HEK293 (cell line): ENCODE data around the gene FBLN5.

Experiments used
- CTCF ChIA-PET: fragments of 350-600 bp; formaldehyde crosslinking; extraction: SDS; loops from one replicate; lab custom pipeline; 2021; ENCODE audit warnings: antibody characterized with exemption; lab: Yijun Ruan, JAX
- POLR2A ChIA-PET: fragments of 300-600 bp; formaldehyde crosslinking; extraction: SDS; loops from one replicate; lab custom pipeline; 2020; ENCODE audit warnings: antibody characterized with exemption, inconsistent platforms; lab: Yijun Ruan, JAX
- H3K27ac ChIP-seq: fragments of 200-500 bp; sonication (Bioruptor generic); 2 replicates; pipeline ENCODE4 v1.5.1; 2014; ENCODE audit warnings: low read depth, low read length, control low read depth, inconsistent platforms; ENCODE audit errors: extremely low read depth
- H3K36me3 ChIP-seq, 2 experiments: fragments of 200-500 bp in 1 of 2; sonication (Bioruptor generic) in 1 of 2; 1 replicate in 1 of 2; 2 replicates in 1 of 2; pipeline ENCODE4 v1.5.1; 2014 to 2017; ENCODE audit warnings: inconsistent platforms in 2 of 2, low read length in 2 of 2; ENCODE audit not compliant: control insufficient read depth in 2 of 2, insufficient read depth in 1 of 2
- H3K4me1 ChIP-seq: fragments of 200-500 bp; sonication (Bioruptor generic); 2 replicates; pipeline ENCODE4 v1.5.1; 2014; ENCODE audit warnings: mild to moderate bottlenecking, low read length, inconsistent platforms; ENCODE audit not compliant: control insufficient read depth, insufficient read depth
- H3K4me3 ChIP-seq: 2 replicates; pipeline ENCODE4 v1.5.1; 2011; ENCODE audit warnings: low read depth, mild to moderate bottlenecking, control low read depth, low read length, moderate library complexity
- H3K9me3 ChIP-seq: fragments of 200-500 bp; sonication (Bioruptor generic); 2 replicates; pipeline ENCODE4 v1.5.1; 2014; ENCODE audit warnings: low read depth, low read length, inconsistent platforms; ENCODE audit not compliant: control insufficient read depth, insufficient read depth
- GFI1B ChIP-seq: fragments of 450-650 bp; formaldehyde crosslinking; IDR thresholded peaks from 2 replicates; pipeline ENCODE4 v1.5.1; 2016; ENCODE audit warnings: missing biosample characterization, missing genetic modification characterization
- GLIS1 ChIP-seq: fragments of 450-650 bp; formaldehyde crosslinking; IDR thresholded peaks from 2 replicates; pipeline ENCODE4 v1.5.1; 2016; ENCODE audit warnings: missing biosample characterization, missing genetic modification characterization
- GLIS2 ChIP-seq: fragments of 450-650 bp; formaldehyde crosslinking; IDR thresholded peaks from 2 replicates; pipeline ENCODE4 v1.5.1; 2016; ENCODE audit warnings: missing biosample characterization, missing genetic modification characterization
- PBX3 ChIP-seq: sonication (generic); formaldehyde crosslinking; IDR thresholded peaks from 2 replicates; pipeline ENCODE4 v1.8.1; 2022; ENCODE audit warnings: mild to moderate bottlenecking, moderate library complexity, missing genetic modification reagents
- RBAK ChIP-seq: fragments of 450-650 bp; formaldehyde crosslinking; IDR thresholded peaks from 2 replicates; pipeline ENCODE4 v1.5.1; 2016; ENCODE audit warnings: missing biosample characterization, missing genetic modification characterization
- SP2 ChIP-seq: fragments of 450-650 bp; formaldehyde crosslinking; IDR thresholded peaks from 2 replicates; pipeline ENCODE4 v1.5.1; 2016; ENCODE audit warnings: missing biosample characterization, missing genetic modification characterization
- SP3 ChIP-seq: fragments of 450-650 bp; formaldehyde crosslinking; IDR thresholded peaks from 2 replicates; pipeline ENCODE4 v1.5.1; 2016; ENCODE audit warnings: missing biosample characterization, missing genetic modification characterization
- SP7 ChIP-seq: fragments of 450-650 bp; formaldehyde crosslinking; IDR thresholded peaks from 2 replicates; pipeline ENCODE4 v1.5.1; 2016; ENCODE audit warnings: missing biosample characterization, missing genetic modification characterization
- TCF7L2 ChIP-seq: IDR thresholded peaks from 2 replicates; pipeline ENCODE4 v1.6.1; 2011; ENCODE audit warnings: low read depth, mild to moderate bottlenecking, inconsistent platforms, low read length, moderate library complexity, borderline replicate concordance
- ZBTB20 ChIP-seq: fragments of 450-650 bp; formaldehyde crosslinking; IDR thresholded peaks from 2 replicates; pipeline ENCODE4 v1.5.1; 2016; ENCODE audit warnings: missing biosample characterization, missing genetic modification characterization
- ZFHX2 ChIP-seq: fragments of 450-650 bp; formaldehyde crosslinking; conservative IDR thresholded peaks from 2 replicates; pipeline ENCODE4 v1.5.1; 2016; ENCODE audit warnings: missing biosample characterization, missing genetic modification characterization
- ZNF112 ChIP-seq: fragments of 450-650 bp; formaldehyde crosslinking; IDR thresholded peaks from 2 replicates; pipeline ENCODE4 v1.5.0; 2017; ENCODE audit warnings: missing biosample characterization, missing genetic modification characterization
- ZNF138 ChIP-seq: fragments of 450-650 bp; formaldehyde crosslinking; IDR thresholded peaks from 2 replicates; pipeline ENCODE4 v1.5.1; 2016; ENCODE audit warnings: missing biosample characterization, missing genetic modification characterization, borderline replicate concordance
- ZNF146 ChIP-seq: fragments of 450-650 bp; formaldehyde crosslinking; IDR thresholded peaks from 2 replicates; pipeline ENCODE4 v1.5.1; 2016; ENCODE audit warnings: missing biosample characterization, missing genetic modification characterization
- ZNF174 ChIP-seq: fragments of 450-650 bp; formaldehyde crosslinking; IDR thresholded peaks from 2 replicates; pipeline ENCODE4 v1.5.0; 2017; ENCODE audit warnings: missing biosample characterization, mild to moderate bottlenecking, missing genetic modification characterization
- ZNF221 ChIP-seq: fragments of 450-650 bp; formaldehyde crosslinking; IDR thresholded peaks from 2 replicates; pipeline ENCODE4 v1.5.1; 2017; ENCODE audit warnings: missing biosample characterization, missing genetic modification characterization, borderline replicate concordance
- ZNF223 ChIP-seq: fragments of 450-650 bp; formaldehyde crosslinking; IDR thresholded peaks from 2 replicates; pipeline ENCODE4 v1.5.1; 2016; ENCODE audit warnings: missing biosample characterization, missing genetic modification characterization
- ZNF239 ChIP-seq: fragments of 450-650 bp; formaldehyde crosslinking; IDR thresholded peaks from 2 replicates; pipeline ENCODE4 v1.5.1; 2016; ENCODE audit warnings: missing biosample characterization, missing genetic modification characterization
- ZNF302 ChIP-seq: fragments of 450-650 bp; formaldehyde crosslinking; IDR thresholded peaks from 2 replicates; pipeline ENCODE4 v1.5.1; 2016; ENCODE audit warnings: missing biosample characterization, missing genetic modification characterization, low read depth
- ZNF311 ChIP-seq: fragments of 450-650 bp; formaldehyde crosslinking; IDR thresholded peaks from 2 replicates; pipeline ENCODE4 v1.5.1; 2017; ENCODE audit warnings: missing biosample characterization, missing genetic modification characterization, borderline replicate concordance
- ZNF549 ChIP-seq: fragments of 450-650 bp; IDR thresholded peaks from 2 replicates; pipeline ENCODE4 v1.5.1; 2018; ENCODE audit warnings: missing biosample characterization, missing genetic modification characterization, mild to moderate bottlenecking, inconsistent platforms, moderate library complexity
- ZNF580 ChIP-seq: fragments of 450-650 bp; formaldehyde crosslinking; IDR thresholded peaks from 2 replicates; pipeline ENCODE4 v1.5.1; 2016; ENCODE audit warnings: missing biosample characterization, missing genetic modification characterization
- ZNF585B ChIP-seq: fragments of 450-650 bp; formaldehyde crosslinking; IDR thresholded peaks from 2 replicates; pipeline ENCODE4 v1.5.1; 2016; ENCODE audit warnings: missing biosample characterization, missing genetic modification characterization
- ZNF626 ChIP-seq: fragments of 450-650 bp; sonication (Bioruptor Pico); formaldehyde crosslinking; IDR thresholded peaks from 2 replicates; pipeline ENCODE4 v1.5.1; 2018; ENCODE audit warnings: missing biosample characterization, missing genetic modification characterization, inconsistent platforms
- ZNF701 ChIP-seq: fragments of 450-650 bp; formaldehyde crosslinking; IDR thresholded peaks from 2 replicates; pipeline ENCODE4 v1.5.1; 2016; ENCODE audit warnings: missing biosample characterization, missing genetic modification characterization
- ZNF791 ChIP-seq: fragments of 450-650 bp; formaldehyde crosslinking; IDR thresholded peaks from 2 replicates; pipeline ENCODE4 v1.5.1; 2016; ENCODE audit warnings: missing biosample characterization, missing genetic modification characterization
- ZNF830 ChIP-seq: fragments of 450-650 bp; IDR thresholded peaks from 2 replicates; pipeline ENCODE4 v1.5.0; 2018; ENCODE audit warnings: missing biosample characterization, missing genetic modification characterization, low read depth, mild to moderate bottlenecking, moderate library complexity
- ZXDB ChIP-seq: fragments of 450-650 bp; formaldehyde crosslinking; IDR thresholded peaks from 2 replicates; pipeline ENCODE4 v1.5.1; 2016; ENCODE audit warnings: missing biosample characterization, missing genetic modification characterization
- TF ChIP-seq, protein P1 (sequence below): fragments of 450-650 bp; formaldehyde crosslinking; optimal IDR thresholded peaks from 2 replicates; pipeline ENCODE3; 2016; ENCODE audit warnings: missing biosample characterization, mild to moderate bottlenecking, missing genetic modification characterization
- TF ChIP-seq, protein P2 (sequence below): fragments of 450-650 bp; formaldehyde crosslinking; IDR thresholded peaks from 2 replicates; pipeline ENCODE4 v1.5.1; 2016; ENCODE audit warnings: missing biosample characterization, missing genetic modification characterization

The FBLN5 gene

GRCh38 chr14:91883753-91884152 is 63.7 kb downstream of the FBLN5 start:
- no peak for TF ChIP-seq ZBTB20
- TF ChIP-seq ZNF112 (tag by site-specific recombination), result no peak
- TF ChIP-seq GLIS1, result no peak
- no peak for TF ChIP-seq ZNF701
- no peak for TF ChIP-seq GLIS2 (tag by site-specific recombination)
- TF ChIP-seq, protein P1, sequence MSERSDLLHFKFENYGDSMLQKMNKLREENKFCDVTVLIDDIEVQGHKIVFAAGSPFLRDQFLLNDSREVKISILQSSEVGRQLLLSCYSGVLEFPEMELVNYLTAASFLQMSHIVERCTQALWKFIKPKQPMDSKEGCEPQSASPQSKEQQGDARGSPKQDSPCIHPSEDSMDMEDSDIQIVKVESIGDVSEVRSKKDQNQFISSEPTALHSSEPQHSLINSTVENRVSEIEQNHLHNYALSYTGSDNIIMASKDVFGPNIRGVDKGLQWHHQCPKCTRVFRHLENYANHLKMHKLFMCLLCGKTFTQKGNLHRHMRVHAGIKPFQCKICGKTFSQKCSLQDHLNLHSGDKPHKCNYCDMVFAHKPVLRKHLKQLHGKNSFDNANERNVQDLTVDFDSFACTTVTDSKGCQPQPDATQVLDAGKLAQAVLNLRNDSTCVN, result no peak
- no peak for TF ChIP-seq GFI1B (tag by site-specific recombination)
- no peak for TF ChIP-seq RBAK (tag by site-specific recombination)
- TF ChIP-seq ZNF174 (tag by site-specific recombination), result no peak
- TF ChIP-seq SP3 (tag by site-specific recombination), result no peak
- TF ChIP-seq ZXDB (tag by site-specific recombination), result no peak
- no peak for TF ChIP-seq ZNF221
- TF ChIP-seq ZNF791 (tag by site-specific recombination), result no peak
- no peak for TF ChIP-seq ZNF580 (tag by site-specific recombination)
- TF ChIP-seq ZNF549 (tag by site-specific recombination), result no peak
- TF ChIP-seq ZNF830 (tag by site-specific recombination), result no peak
- TF ChIP-seq TCF7L2, result no peak
- Histone ChIP-seq H3K4me3 (no peak overlapping the region), H3K36me3 (peaks cover 0 to 3% of the 10 kb centered on the region in 2 experiments; a peak in 2 of 3 replicates), H3K27ac (no peak overlapping the region), H3K4me1 (no peaks in the 10 kb centered on the region), H3K9me3 (no peaks in the 10 kb centered on the region)
- ChIA-PET CTCF (no interaction called here), POLR2A (no interaction called here)

GRCh38 chr14:91882776-91883175 is 64.7 kb downstream of the FBLN5 start:
- Histone ChIP-seq H3K4me1 (no peaks in the 10 kb centered on the region), H3K9me3 (no peaks in the 10 kb centered on the region), H3K27ac (no peak overlapping the region), H3K4me3 (no peak overlapping the region), H3K36me3 (peaks cover 0 to 3% of the 10 kb centered on the region in 2 experiments; a peak in 2 of 3 replicates)
- TF ChIP-seq SP2 (tag by site-specific recombination) (no peak), ZNF302 (no peak), ZNF626 (no peak), ZNF585B (tag by site-specific recombination) (no peak), PBX3 (CRISPR knock-in tag) (no peak), ZFHX2 (tag by site-specific recombination) (no peak), SP7 (no peak), ZNF830 (tag by site-specific recombination) (no peak), ZNF138 (tag by site-specific recombination) (no peak), ZNF239 (tag by site-specific recombination) (no peak), ZNF146 (tag by site-specific recombination) (no peak), ZNF311 (no peak), ZNF223 (tag by site-specific recombination) (no peak)
- TF ChIP-seq, protein P2, sequence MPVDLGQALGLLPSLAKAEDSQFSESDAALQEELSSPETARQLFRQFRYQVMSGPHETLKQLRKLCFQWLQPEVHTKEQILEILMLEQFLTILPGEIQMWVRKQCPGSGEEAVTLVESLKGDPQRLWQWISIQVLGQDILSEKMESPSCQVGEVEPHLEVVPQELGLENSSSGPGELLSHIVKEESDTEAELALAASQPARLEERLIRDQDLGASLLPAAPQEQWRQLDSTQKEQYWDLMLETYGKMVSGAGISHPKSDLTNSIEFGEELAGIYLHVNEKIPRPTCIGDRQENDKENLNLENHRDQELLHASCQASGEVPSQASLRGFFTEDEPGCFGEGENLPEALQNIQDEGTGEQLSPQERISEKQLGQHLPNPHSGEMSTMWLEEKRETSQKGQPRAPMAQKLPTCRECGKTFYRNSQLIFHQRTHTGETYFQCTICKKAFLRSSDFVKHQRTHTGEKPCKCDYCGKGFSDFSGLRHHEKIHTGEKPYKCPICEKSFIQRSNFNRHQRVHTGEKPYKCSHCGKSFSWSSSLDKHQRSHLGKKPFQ (tag by site-specific recombination), result no peak
- CTCF ChIA-PET, result interaction anchor here (1.1 kb wide), 1 partner anchor 10 kb away, joined by 4 read pairs; no protein-coding TSS in a partner anchor
- POLR2A ChIA-PET, result no interaction called here
